ENCODE results near the gene TMEM151A.

Gene TMEM151A

DNA sequence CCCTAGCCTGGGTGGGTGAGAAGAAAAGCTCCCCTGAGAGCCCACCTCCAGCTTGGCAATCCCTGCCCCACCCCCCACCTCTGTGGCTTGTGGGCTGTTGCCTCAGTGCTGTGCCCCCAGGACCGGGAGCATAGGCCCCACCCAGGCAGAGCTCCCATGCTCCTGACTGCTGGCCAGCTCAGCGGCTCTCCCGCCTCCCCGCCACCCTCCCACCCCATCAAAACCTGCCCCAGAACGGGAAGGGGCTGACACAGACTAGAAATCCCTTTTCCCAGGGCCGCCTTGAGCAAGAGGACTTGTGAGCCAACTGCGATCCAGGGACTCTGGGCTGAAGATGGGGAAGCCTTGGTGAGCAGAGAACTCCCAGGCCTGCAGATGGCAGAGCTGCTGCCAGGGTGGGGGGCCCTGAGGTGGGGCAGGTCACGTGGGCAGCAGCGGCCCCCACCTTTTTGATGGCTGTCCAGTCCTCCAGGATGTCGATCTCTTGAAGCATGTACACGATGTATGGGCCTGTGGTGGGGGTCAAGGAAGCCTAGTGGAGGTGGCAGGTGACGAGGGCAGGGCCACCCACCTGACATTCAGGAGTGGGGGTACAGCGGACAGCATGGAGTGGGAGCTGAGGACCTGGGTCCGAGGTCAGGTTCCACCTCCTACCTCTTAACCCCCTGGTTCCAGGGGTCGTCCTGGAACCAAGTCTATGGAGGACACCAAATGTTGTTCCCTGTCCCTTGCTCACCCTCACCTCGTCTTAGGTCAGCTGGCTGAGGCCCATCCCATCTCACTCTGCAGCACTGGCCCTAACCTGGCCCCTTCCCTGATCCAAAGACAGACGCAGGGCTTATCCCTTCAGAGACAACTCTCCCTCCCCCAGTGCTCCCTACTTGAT, 46.8 kb downstream of the TMEM151A start:
- DNase-seq = no peak

- no peak for DNase-seq
Observed at GRCh38 chr11:66339162-66339675, 47.5 kb downstream of the TMEM151A start.

DNA sequence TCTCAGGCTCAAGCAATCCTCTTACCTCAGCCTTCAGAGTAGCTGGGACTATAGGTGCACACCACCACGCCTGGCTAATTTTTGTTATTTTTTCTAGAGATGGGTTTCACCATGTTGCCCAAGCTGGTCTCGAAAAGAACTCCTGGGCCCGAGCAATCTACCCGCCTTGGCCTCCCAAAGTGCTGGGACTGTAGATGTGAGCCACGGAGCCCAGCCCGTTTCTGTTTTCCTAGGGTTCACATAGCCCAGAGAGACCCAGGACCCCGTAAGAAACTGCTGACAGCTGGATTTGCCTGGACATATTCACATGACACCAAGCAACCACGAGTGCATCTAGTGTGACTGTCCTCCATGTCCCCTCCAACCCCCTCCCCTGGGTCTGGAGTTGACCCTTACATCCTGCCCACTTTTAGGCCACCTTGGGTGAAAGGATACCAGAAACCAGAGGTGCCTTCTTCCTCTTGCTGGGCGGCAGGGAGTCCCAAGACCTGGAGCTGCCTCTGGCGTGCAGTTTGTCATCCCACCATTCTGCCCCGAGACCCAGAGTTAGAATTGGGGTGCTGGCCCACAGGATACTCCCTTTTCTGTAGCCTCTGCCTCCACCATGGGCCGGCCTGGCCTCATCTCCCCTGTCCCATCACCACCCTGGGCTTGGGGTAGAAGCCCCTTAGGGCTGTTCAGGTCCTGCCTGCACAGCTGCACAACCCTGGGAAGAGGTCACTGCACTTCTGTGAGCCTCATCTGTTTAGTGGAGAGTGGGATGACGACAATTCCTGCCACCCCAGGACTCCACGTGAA, 48.2 kb downstream of the TMEM151A start:
- DNase-seq = no peak

DNA sequence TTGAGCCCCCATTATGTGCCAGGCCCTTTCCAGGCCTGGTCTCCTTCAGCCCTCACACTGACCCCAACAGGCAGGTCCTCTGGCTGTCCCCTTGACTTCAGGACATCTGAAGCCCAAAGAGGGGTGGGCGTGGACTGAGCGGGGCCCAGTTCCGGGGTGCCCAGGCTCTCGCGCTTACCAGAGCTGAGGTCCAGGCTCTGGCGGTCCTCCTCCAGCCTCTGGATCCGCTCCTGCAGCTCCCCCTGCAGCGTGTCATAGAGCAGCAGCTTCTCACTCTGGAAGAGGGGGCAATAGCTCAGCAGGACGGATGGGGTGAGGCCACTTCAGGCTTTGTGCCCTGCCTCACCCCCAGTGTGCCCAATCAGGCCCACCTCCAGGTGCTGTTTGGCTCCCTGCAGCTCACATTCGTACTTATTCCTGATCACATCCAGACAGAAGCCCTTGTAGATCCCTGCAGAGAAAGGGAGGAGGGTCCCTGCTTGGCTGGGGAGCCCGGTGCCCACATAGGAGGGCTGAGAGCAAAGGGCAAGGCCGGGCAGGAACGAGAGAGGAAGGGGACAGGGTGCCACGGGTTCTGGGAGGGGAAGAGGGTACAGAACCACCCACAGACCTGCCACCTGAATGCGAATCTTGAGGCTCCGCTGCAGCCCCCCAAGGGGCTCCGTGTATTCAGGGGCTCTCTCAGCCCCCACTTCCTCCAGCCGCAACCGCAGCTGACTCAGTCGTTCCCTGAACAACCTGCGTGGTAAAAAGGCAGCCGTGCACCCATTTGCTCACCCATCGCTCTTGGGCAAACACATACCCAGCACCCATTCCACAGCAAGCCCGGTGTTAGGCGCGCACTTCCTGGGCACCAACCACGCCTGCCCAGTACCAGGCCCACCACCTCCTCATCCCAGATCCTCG, 49.2 kb downstream of the TMEM151A start:
- no peak for DNase-seq

DNA sequence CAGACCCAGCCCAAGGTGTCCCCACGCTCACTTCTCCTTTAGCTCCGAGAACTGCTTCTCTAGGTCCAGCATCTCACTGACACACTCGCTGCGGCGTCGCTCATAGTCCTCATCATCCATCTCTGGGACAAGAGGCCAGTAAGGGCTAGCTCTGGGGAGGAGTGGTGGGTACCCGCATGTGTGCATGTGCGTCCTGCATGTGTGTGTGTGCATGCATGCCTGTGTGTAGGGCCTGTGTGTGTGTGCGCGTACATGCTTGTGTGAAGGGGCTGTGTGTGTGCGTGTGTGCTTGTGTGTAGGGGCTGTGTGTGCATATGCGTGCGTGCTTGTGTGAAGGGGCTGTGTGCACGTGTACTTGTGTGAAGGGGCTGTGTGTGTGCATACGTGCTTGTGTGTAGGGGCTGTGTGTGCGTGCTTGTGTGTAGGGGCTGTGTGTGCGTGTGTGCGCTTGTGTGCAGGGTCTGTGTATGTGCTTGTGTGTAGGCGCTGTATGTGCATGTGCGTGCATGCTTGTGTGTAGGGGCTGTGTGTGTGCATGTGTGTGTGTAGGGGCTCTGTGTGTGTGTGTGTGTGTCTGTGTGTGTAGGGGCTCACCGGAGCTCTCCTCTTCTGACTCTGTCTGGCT, 49.9 kb downstream of the TMEM151A start:
- no peak for DNase-seq

DNA sequence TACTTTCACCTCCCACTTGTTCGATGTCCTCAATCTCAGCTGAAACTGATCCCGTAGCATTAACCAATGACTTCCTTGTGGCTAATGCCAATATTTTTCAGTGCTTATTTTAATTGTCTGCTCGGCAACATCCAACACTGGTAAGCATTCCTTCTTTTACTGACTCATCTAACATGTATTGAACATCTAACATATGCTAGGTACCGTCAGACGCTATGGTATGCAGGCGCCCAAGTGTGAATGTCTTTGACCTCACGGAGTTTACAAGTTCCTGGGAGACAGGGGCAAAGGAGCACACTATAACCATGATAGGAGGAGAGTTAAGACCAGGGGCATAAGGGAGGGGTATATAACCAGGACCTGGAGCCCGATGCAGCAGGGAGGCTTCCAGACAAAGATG, 51.5 kb downstream of the TMEM151A start:
- DNase-seq = no peak

DNA sequence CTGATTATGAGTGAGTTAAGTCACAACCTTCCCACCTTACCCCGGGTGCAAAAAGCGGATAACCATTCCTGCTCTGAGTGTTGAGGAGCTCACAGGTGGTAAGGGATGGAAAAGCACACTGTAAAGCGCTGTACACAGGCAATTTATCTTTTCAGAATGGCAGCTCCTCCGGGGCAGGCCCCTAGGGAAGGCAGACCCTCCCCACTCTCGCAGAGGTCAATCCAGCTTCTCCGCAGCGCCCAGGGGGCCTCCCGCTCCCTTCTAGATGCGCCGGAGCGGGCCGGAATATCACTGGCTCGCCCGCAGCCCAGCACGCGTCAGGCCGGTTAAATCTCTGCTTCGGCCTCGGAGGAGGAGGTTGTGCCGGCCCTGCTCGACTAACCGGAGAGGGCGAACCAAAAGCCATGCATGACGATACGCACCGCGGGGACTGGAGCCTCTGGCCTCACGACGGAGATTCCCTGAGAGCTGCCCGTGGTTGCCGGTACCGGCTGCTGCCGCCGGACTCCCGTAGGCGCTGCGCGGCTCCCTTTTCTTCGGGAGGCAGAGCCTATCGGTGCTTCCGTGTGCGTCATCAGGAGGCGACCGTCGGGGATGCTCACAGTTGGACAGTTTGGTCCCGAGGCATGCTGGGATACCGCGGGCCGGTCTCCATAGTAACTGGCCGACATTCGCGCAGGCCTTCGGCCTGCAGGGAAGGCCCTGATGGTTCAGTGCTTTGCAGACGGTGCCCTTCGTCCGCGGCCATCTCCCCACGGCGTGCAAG, 53.0 kb downstream of the TMEM151A start, which contains the start of gene BRMS1:
Gene BRMS1, minus strand, starts transcription at position 555 of the 766 bp plus-strand sequence. CDS start 2,870 bp downstream, outside the sequence.
- peak; percentile 93 for DNase-seq

DNA sequence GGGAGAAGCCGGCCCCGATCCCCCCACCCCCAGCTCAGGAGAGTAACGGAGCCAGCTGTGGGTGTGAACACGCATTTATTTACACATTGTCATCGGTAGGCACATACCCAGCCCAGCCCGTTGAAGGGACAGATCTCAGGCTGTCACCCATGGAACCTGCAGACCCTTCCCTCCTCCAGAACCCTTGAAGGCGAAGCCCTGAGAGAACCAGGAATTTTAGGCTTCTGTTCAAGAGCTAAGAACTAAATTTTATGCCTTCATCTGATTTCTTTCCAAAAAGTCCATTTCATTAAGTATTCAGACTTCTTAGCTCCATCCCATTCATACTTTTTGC, 53.6 kb downstream of the TMEM151A start:
- DNase-seq = no peak
